Fibroblast of pulmonary artery (primary cell): ENCODE data around the gene SLC44A3.
A peak's percentile ranks its signal among the peaks of the same experiment; 100 is the strongest.

Experiments
- DNase-seq: peaks from one replicate; pipeline ENCODE4 v3.0.0-alpha.2; 2010; ENCODE audit warnings: low read depth
- H3K4me3 ChIP-seq: replicated peaks from 2 replicates; pipeline ENCODE4 v1.5.1; 2011; ENCODE audit warnings: low read depth, mild to moderate bottlenecking, control low read depth, low read length, moderate library complexity
- TF ChIP-seq, protein P1 (sequence below): IDR thresholded peaks from 2 replicates; pipeline ENCODE4 v1.5.1; 2011; ENCODE audit warnings: mild to moderate bottlenecking, control low read depth, low read length, inconsistent platforms; ENCODE audit errors: missing control alignments

Gene SLC44A3

GRCh38 chr1:94819945-94820746 lies at the start of gene SLC44A3:
Gene SLC44A3, plus strand, starts transcription at chr1:94820357. Its CDS starts 95 bp downstream, at chr1:94820452.
- TF ChIP-seq, protein P1, sequence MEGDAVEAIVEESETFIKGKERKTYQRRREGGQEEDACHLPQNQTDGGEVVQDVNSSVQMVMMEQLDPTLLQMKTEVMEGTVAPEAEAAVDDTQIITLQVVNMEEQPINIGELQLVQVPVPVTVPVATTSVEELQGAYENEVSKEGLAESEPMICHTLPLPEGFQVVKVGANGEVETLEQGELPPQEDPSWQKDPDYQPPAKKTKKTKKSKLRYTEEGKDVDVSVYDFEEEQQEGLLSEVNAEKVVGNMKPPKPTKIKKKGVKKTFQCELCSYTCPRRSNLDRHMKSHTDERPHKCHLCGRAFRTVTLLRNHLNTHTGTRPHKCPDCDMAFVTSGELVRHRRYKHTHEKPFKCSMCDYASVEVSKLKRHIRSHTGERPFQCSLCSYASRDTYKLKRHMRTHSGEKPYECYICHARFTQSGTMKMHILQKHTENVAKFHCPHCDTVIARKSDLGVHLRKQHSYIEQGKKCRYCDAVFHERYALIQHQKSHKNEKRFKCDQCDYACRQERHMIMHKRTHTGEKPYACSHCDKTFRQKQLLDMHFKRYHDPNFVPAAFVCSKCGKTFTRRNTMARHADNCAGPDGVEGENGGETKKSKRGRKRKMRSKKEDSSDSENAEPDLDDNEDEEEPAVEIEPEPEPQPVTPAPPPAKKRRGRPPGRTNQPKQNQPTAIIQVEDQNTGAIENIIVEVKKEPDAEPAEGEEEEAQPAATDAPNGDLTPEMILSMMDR: no peak
- peak; percentile 50 for DNase-seq
- peak within 1 kb of the TSS; percentile 62 for H3K4me3 ChIP-seq

- TF ChIP-seq, protein P1: no peak
- DNase-seq: peak; percentile 40
- no peak overlapping the region for H3K4me3 ChIP-seq
Observed at GRCh38 chr1:94772230-94772641, 47.9 kb upstream of the SLC44A3 start.

DNA sequence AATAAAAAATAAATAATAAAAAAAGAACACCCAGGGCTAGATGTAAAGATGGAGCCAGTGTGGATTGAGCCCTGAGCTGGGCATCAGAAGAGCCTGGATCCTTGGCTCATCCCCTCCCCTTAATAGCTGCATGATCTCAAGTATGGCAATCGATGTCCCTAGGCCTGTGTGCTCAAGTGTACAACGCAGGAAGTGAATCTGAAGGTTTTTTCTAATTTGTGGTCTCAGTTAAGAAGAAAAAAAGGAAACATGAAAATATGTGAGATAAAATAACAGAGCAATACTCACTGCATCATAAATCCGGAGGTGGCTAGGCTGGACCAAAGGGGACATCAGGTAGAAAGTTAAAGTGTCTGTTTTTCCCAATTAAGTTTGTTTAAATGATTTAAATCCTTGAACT lies 47.3 kb upstream of the SLC44A3 start:
- H3K4me3 ChIP-seq: no peak overlapping the region
- TF ChIP-seq, protein P1: no peak
- no peak for DNase-seq

- DNase-seq: no peak
- TF ChIP-seq, protein P1: no peak
- no peak overlapping the region for H3K4me3 ChIP-seq
Observed at GRCh38 chr1:94773296-94773809, 46.8 kb upstream of the SLC44A3 start.

- DNase-seq: peak; percentile 55
- H3K4me3 ChIP-seq: no peak overlapping the region
- TF ChIP-seq, protein P1: no peak
Observed at GRCh38 chr1:94773931-94774422, 46.2 kb upstream of the SLC44A3 start.

- H3K4me3 ChIP-seq: no peak overlapping the region
- DNase-seq: no peak
- TF ChIP-seq, protein P1: no peak
Observed at GRCh38 chr1:94776474-94776873, 43.7 kb upstream of the SLC44A3 start.
